Heart right ventricle (tissue), 16 donors: ENCODE data around the gene NID1. TPM values are rescaled to one million over a fixed set of nuclear protein-coding genes. Genes with fewer than 3 reads are reported as not detected.

Experiments used
- ATAC-seq, 8 donors: fragments of 200-7000 bp; cut with Tn5 transposase; one replicate each; pipeline ENCODE4 v1.9.1; 2020; ENCODE audit warnings: mild to moderate bottlenecking in 8 of 8, moderate library complexity in 8 of 8, moderate number of reproducible peaks in 1 of 8
- DNase-seq, 2 donors: peaks; one replicate each; pipeline ENCODE4 v3.0.0-alpha.2; 2020
- H3K27ac ChIP-seq, 10 donors: fragments of 200-600 bp; sonication (generic) in 2 of 10; one replicate each; pipeline versions ENCODE4 v1.5.0 to v1.8.0; 2020 to 2022; ENCODE audit warnings: mild to moderate bottlenecking in 3 of 10
- H3K27me3 ChIP-seq, 7 donors: fragments of 200-600 bp; one replicate each; pipeline ENCODE4 v1.8.0; 2021 to 2022; ENCODE audit warnings: mild to moderate bottlenecking in 2 of 7
- H3K36me3 ChIP-seq, 9 donors: fragments of 200-600 bp; sonication (generic) in 1 of 9; one replicate each; pipeline versions ENCODE4 v1.5.0 to v1.8.0; 2020 to 2022; ENCODE audit warnings: mild to moderate bottlenecking in 2 of 9
- H3K4me1 ChIP-seq, 9 donors: fragments of 200-600 bp; sonication (generic) in 1 of 9; one replicate each; pipeline versions ENCODE4 v1.5.0 to v1.8.0; 2020 to 2022; ENCODE audit warnings: mild to moderate bottlenecking in 4 of 9
- H3K4me3 ChIP-seq, 10 donors: fragments of 200-600 bp; sonication (generic) in 2 of 10; one replicate each; pipeline versions ENCODE4 v1.5.0 to v1.8.0; 2020 to 2022; ENCODE audit warnings: mild to moderate bottlenecking in 7 of 10, moderate library complexity in 2 of 10
- H3K9me3 ChIP-seq, 11 donors: fragments of 200-600 bp in 10 of 11; sonication (generic) in 2 of 11; one replicate each; pipeline versions ENCODE4 v1.5.0 to v1.8.0; 2013 to 2022; ENCODE audit warnings: mild to moderate bottlenecking in 2 of 11, control low read depth in 1 of 11, moderate library complexity in 1 of 11
- CTCF ChIP-seq, 9 donors: fragments of 200-600 bp; sonication (generic) in 2 of 9; IDR thresholded peaks; one replicate each; pipeline versions ENCODE4 v1.5.0 to v1.8.0; 2021 to 2022; ENCODE audit warnings: antibody characterized with exemption in 9 of 9, mild to moderate bottlenecking in 5 of 9, moderate library complexity in 1 of 9
- WGBS, 2 donors: extraction: QIAGEN DNeasy Blood & Tissue Kit; methylation state at CpG; one replicate each; pipeline ENCODE4 v1.1.7; 2013; ENCODE audit warnings: inconsistent platforms in 1 of 2; 5-methylcytosine and 5-hydroxymethylcytosine counted together
- intact Hi-C, 10 donors: fragments of 100-400 bp; cut with DNase I; formaldehyde crosslinking; loops; one replicate each; pipeline versions ENCODE4 v1.11.1 to v1.14.2; 2022
- polyA plus RNA-seq, 2 donors: library from polyadenylated mRNA; stranded (reverse); fragments of 200-250 nt; gene quantifications; one replicate each; pipeline ENCODE4 v1.2.3, GENCODE V29; 2013
- total RNA-seq, 10 donors: library from RNA; stranded (reverse); fragmentation: NEBNext Ultra II Directional in 3 of 10; extraction: Animal tissue kit (Norgen Biotek cat#: 25700) in 3 of 10; gene quantifications; one replicate each; pipeline versions ENCODE4 v1.2.1 to v1.2.4, GENCODE V29; 2021 to 2023
- donor health status: Arrhythmogenic right ventricular cardiomyopathy.
- donor health status: ischemic (EF 13 %, LVEDD 7.1; RV severe dilation, severe dysfunction).
- donor health status: healthy with polysubstance abuse.
- donor health status: DM: no; HTN: yes; CAD: no.
- donor health status: DM: no; HTN: no; CAD: no.
- donor health status: ischemic (EF 25% LVEDD 6.9; RV normal size, moderate dysfunction).
- donor health status: ischemic (EF 25% LVEDD 5.7; RV mildly dilated, moderate dysfunction).
- donor health status: healthy.
- donor health status: DM: yes; HTN: yes; CAD: no.
- donor health status: Ischemic cardiomyopathy.
- donor health status: ischemic (EF 35%, LVEDD 5.7; RV mildly dilated, moderate dysfunction).
- donor health status: nonischemic (EF 11% LVEDD 7.7; RV severe dilation, severe dysfunction).
- donor health status: DM: yes; HTN: yes; CAD: no.
- donor health status: PGD.
- donor health status: ischemic (EF 29% LVEDD 5.4; RV normal size, mild dysfunction).
- donor health status: nonischemic (EF 23%, LVEDD 6.1; RV moderate dilation, normal function).

NID1 gene
- total and polyA plus RNA-seq, 12 donors = 30.2 to 120 (median 44.4) TPM

GRCh38 chr1:235948774-235949427, 116.0 kb downstream of the NID1 start:
- peak in 1 of 8 donors; percentile 62 for ATAC-seq

GRCh38 chr1:235947989-235948388, 116.9 kb downstream of the NID1 start:
- no peak for DNase-seq
- WGBS, 2 donors = 95 to 96% methylated on average over 7 of the region's 7 CpGs
- no peak overlapping the region for H3K4me3 ChIP-seq

More at GRCh38 chr1:235948774-235949427, 116.0 kb downstream of the NID1 start:
- Histone ChIP-seq H3K4me3 (no peak overlapping the region), H3K27ac (peak overlapping the region in 1 of 10 donors; percentile 20), H3K4me1 (peaks cover 0 to 58% (median 0%) of the 10 kb centered on the region in 9 donors), H3K9me3 (no peaks in the 10 kb centered on the region), H3K36me3 (no peaks in the 10 kb centered on the region), H3K27me3 (no peaks in the 10 kb centered on the region)
- 83 to 90% methylated on average over 4 of the region's 4 CpGs for WGBS, 2 donors
- no peak for DNase-seq
- intact Hi-C loops = no loop called here
- TF ChIP-seq CTCF (IDR thresholded peaks at IDR 0.05) = no peak

GRCh38 chr1:235946571-235946981, 118.3 kb downstream of the NID1 start:
- Histone ChIP-seq H3K4me3 (no peak overlapping the region), H3K9me3 (no peaks in the 10 kb centered on the region), H3K27ac (peak overlapping the region in 1 of 10 donors; percentile 70), H3K36me3 (no peaks in the 10 kb centered on the region), H3K4me1 (peaks cover 0 to 64% (median 0%) of the 10 kb centered on the region in 9 donors), H3K27me3 (no peaks in the 10 kb centered on the region)
- TF ChIP-seq CTCF (IDR thresholded peaks at IDR 0.05) = peak in 6 of 9 donors; percentile 23 to 46 (median 28)
- WGBS, 2 donors = 80 to 84% methylated on average over 5 of the region's 5 CpGs
- DNase-seq = no peak
- intact Hi-C loops = no loop called here
- peak in 6 of 8 donors; percentile 35 to 62 (median 44) for ATAC-seq

More at GRCh38 chr1:235947989-235948388, 116.9 kb downstream of the NID1 start:
- peaks cover 0 to 57% (median 0%) of the 10 kb centered on the region in 9 donors for H3K4me1 ChIP-seq
- H3K27ac ChIP-seq = peak overlapping the region in 1 of 10 donors; percentile 37
- ATAC-seq = no peak
- intact Hi-C loops = no loop called here
- no peaks in the 10 kb centered on the region for H3K36me3 ChIP-seq
- no peaks in the 10 kb centered on the region for H3K27me3 ChIP-seq
- H3K9me3 ChIP-seq = no peaks in the 10 kb centered on the region
- TF ChIP-seq CTCF (IDR thresholded peaks at IDR 0.05) = no peak

GRCh38 chr1:235945775-235946570, 118.9 kb downstream of the NID1 start:
- WGBS, 2 donors = 86 to 92% methylated on average over 15 of the region's 15 CpGs

More at GRCh38 chr1:235945775-235946570, 118.9 kb downstream of the NID1 start:
- Histone ChIP-seq H3K9me3 (no peaks in the 10 kb centered on the region), H3K4me3 (no peak overlapping the region), H3K36me3 (no peaks in the 10 kb centered on the region), H3K27ac (peak overlapping the region in 1 of 10 donors; percentile 70), H3K27me3 (no peaks in the 10 kb centered on the region), H3K4me1 (peaks cover 0 to 65% (median 0%) of the 10 kb centered on the region in 9 donors)
- TF ChIP-seq CTCF (IDR thresholded peaks at IDR 0.05) = no peak
- DNase-seq (no peak), ATAC-seq (peak in 5 of 8 donors; percentile 33 to 66 (median 41))
- intact Hi-C loops = no loop called here
